Lower lobe of right lung (tissue), 2 donors: ENCODE results near the gene PDE4B. TPM values are rescaled to one million over a fixed set of nuclear protein-coding genes. Genes with fewer than 3 reads are reported as not detected.
A peak's percentile ranks its signal among the peaks of the same experiment; 100 is the strongest.

Source experiments
- ATAC-seq, 2 donors: fragments of 200-7000 bp; cut with Tn5 transposase; one replicate each; pipeline ENCODE4 v1.9.1; 2020 to 2022; ENCODE audit warnings: mild to moderate bottlenecking in 2 of 2, moderate library complexity in 2 of 2
- DNase-seq: peaks from one replicate; pipeline ENCODE4 v3.0.0-alpha.2; 2020
- H3K27ac ChIP-seq: fragments of 200-600 bp; one replicate; pipeline ENCODE4 v1.8.0; 2022
- H3K27me3 ChIP-seq: fragments of 200-600 bp; one replicate; pipeline ENCODE4 v1.8.0; 2022; ENCODE audit warnings: low read depth
- H3K36me3 ChIP-seq: fragments of 200-600 bp; one replicate; pipeline ENCODE4 v1.8.0; 2022; ENCODE audit warnings: mild to moderate bottlenecking
- H3K4me1 ChIP-seq: fragments of 200-600 bp; one replicate; pipeline ENCODE4 v1.8.0; 2022
- H3K4me3 ChIP-seq: fragments of 200-600 bp; one replicate; pipeline ENCODE4 v1.8.0; 2022; ENCODE audit warnings: mild to moderate bottlenecking
- H3K9me3 ChIP-seq: fragments of 200-600 bp; one replicate; pipeline ENCODE4 v1.8.0; 2022
- CTCF ChIP-seq: fragments of 200-600 bp; IDR thresholded peaks from one replicate; pipeline ENCODE4 v1.8.0; 2022; ENCODE audit warnings: antibody characterized with exemption, mild to moderate bottlenecking
- intact Hi-C: fragments of 100-400 bp; cut with DNase I; formaldehyde crosslinking; loops from one replicate; pipeline ENCODE4 v1.11.0; 2022
- total RNA-seq: library from RNA; stranded (reverse); fragmentation: NEBNext Ultra II Directional; extraction: Animal tissue kit (Norgen Biotek cat#: 25700); gene quantifications from one replicate; pipeline ENCODE4 v1.2.1, GENCODE V29; 2021
- donor health status: DM: no; HTN: yes; CAD: no; lungs with severe emphysema.

Gene PDE4B
- total RNA-seq, 1 donor from 2014 or later = 26.9 TPM

GRCh38 chr1:66371233-66372005, 578.7 kb downstream of the PDE4B start:
- Histone ChIP-seq H3K27ac (peak overlapping the region; percentile 65), H3K27me3 (no peaks in the 10 kb centered on the region), H3K36me3 (peaks cover 51% of the 10 kb centered on the region), H3K9me3 (no peaks in the 10 kb centered on the region), H3K4me3 (no peak overlapping the region), H3K4me1 (peaks cover 63% of the 10 kb centered on the region)
- intact Hi-C loops = no loop called here
- no peak for DNase-seq
- no peak for TF ChIP-seq CTCF
- ATAC-seq = no peak

GRCh38 chr1:66372522-66373101, 579.9 kb downstream of the PDE4B start:
- no peak for TF ChIP-seq CTCF
- intact Hi-C loops = no loop called here
- Histone ChIP-seq H3K36me3 (peaks cover 41% of the 10 kb centered on the region), H3K4me3 (no peak overlapping the region), H3K9me3 (no peaks in the 10 kb centered on the region), H3K27ac (peak overlapping the region; percentile 65), H3K27me3 (no peaks in the 10 kb centered on the region), H3K4me1 (peaks cover 54% of the 10 kb centered on the region)
- ATAC-seq (no peak), DNase-seq (no peak)

- Histone ChIP-seq H3K4me3 (no peak overlapping the region), H3K4me1 (peaks cover 53% of the 10 kb centered on the region), H3K9me3 (no peaks in the 10 kb centered on the region), H3K27ac (peak overlapping the region; percentile 65), H3K27me3 (no peaks in the 10 kb centered on the region), H3K36me3 (peaks cover 35% of the 10 kb centered on the region)
- no peak for DNase-seq
- no peak for TF ChIP-seq CTCF
- peak; percentile 42 to 63 for ATAC-seq
- intact Hi-C loops = no loop called here
Measured at GRCh38 chr1:66373157-66373591, 580.5 kb downstream of the PDE4B start.

GRCh38 chr1:66374148-66374547, 581.5 kb downstream of the PDE4B start:
- no peak for DNase-seq
- Histone ChIP-seq H3K4me1 (peaks cover 53% of the 10 kb centered on the region), H3K9me3 (no peaks in the 10 kb centered on the region), H3K27ac (peak overlapping the region; percentile 22), H3K4me3 (no peak overlapping the region), H3K36me3 (peaks cover 26% of the 10 kb centered on the region), H3K27me3 (no peaks in the 10 kb centered on the region)
- intact Hi-C loops = no loop called here
- no peak for ATAC-seq
- no peak for TF ChIP-seq CTCF

- intact Hi-C loops = no loop called here
- H3K9me3 ChIP-seq = no peaks in the 10 kb centered on the region
- no peak for TF ChIP-seq CTCF
- peaks cover 53% of the 10 kb centered on the region for H3K4me1 ChIP-seq
- DNase-seq = no peak
- H3K27ac ChIP-seq = peak overlapping the region; percentile 22
- H3K36me3 ChIP-seq = peaks cover 21% of the 10 kb centered on the region
- no peaks in the 10 kb centered on the region for H3K27me3 ChIP-seq
- ATAC-seq = peak; percentile 41 to 54
- no peak overlapping the region for H3K4me3 ChIP-seq
Measured at GRCh38 chr1:66374561-66375111, 581.9 kb downstream of the PDE4B start.
